B cell (primary cell): ENCODE results near the gene TADA1.

Source experiments
- EZH2 ChIP-seq: IDR thresholded peaks from 2 replicates; pipeline ENCODE4 v1.6.1; 2012; ENCODE audit warnings: borderline replicate concordance, low read depth, mild to moderate bottlenecking, moderate library complexity, low read length; ENCODE audit not compliant: insufficient read depth, poor library complexity, severe bottlenecking
- TF ChIP-seq, protein P1 (sequence below): fragments of 200-600 bp; IDR thresholded peaks from one replicate; pipeline ENCODE4 v1.8.0; 2022; ENCODE audit warnings: antibody characterized with exemption, mild to moderate bottlenecking

DNA sequence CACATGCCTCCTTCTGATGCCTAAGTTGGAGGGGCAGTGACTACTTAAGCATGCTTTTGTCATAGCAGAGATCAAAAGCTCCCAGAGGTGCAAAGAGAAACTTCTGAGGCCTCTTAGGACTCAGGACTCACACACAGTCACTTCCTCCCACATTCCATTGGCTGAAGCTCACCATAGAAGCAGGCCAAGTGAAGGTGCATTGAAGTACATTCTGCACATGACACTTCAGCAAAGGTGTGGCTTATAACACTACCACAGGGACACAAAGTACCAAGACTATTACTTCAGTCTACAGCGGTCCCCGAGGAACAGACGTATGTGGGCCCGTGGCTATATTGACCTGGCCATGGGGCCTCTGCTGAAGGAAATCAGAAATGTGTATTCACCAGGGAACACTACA lies 39.3 kb downstream of the TADA1 start:
- TF ChIP-seq, protein P1, sequence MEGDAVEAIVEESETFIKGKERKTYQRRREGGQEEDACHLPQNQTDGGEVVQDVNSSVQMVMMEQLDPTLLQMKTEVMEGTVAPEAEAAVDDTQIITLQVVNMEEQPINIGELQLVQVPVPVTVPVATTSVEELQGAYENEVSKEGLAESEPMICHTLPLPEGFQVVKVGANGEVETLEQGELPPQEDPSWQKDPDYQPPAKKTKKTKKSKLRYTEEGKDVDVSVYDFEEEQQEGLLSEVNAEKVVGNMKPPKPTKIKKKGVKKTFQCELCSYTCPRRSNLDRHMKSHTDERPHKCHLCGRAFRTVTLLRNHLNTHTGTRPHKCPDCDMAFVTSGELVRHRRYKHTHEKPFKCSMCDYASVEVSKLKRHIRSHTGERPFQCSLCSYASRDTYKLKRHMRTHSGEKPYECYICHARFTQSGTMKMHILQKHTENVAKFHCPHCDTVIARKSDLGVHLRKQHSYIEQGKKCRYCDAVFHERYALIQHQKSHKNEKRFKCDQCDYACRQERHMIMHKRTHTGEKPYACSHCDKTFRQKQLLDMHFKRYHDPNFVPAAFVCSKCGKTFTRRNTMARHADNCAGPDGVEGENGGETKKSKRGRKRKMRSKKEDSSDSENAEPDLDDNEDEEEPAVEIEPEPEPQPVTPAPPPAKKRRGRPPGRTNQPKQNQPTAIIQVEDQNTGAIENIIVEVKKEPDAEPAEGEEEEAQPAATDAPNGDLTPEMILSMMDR: no peak
- TF ChIP-seq EZH2: no peak
